Adrenal gland (tissue), 5 donors: ENCODE measurements around the gene RBM11.

Experiments used
- POLR2A ChIP-seq, 2 donors: fragments of 450-650 bp; IDR thresholded peaks; one replicate each; pipeline ENCODE4 v1.6.1; 2017; ENCODE audit warnings: antibody characterized with exemption in 2 of 2, mild to moderate bottlenecking in 2 of 2, moderate library complexity in 1 of 2
- TF ChIP-seq, protein P1 (sequence below), 6 experiments: fragments of 450-650 bp in 4 of 6; fragments of 200-600 bp in 2 of 6; sonication (generic) in 1 of 6; IDR thresholded peaks; 1 replicate in 5 of 6; 2 replicates in 1 of 6; pipeline versions ENCODE4 v1.5.1 to v1.8.0; 2016 to 2021; ENCODE audit warnings: antibody characterized with exemption in 6 of 6, mild to moderate bottlenecking in 2 of 6, moderate library complexity in 1 of 6
- donor health status: DM: no; HTN: no; CAD: no.

- no peak for TF ChIP-seq POLR2A (IDR thresholded peaks at IDR 0.05)
- TF ChIP-seq, protein P1, sequence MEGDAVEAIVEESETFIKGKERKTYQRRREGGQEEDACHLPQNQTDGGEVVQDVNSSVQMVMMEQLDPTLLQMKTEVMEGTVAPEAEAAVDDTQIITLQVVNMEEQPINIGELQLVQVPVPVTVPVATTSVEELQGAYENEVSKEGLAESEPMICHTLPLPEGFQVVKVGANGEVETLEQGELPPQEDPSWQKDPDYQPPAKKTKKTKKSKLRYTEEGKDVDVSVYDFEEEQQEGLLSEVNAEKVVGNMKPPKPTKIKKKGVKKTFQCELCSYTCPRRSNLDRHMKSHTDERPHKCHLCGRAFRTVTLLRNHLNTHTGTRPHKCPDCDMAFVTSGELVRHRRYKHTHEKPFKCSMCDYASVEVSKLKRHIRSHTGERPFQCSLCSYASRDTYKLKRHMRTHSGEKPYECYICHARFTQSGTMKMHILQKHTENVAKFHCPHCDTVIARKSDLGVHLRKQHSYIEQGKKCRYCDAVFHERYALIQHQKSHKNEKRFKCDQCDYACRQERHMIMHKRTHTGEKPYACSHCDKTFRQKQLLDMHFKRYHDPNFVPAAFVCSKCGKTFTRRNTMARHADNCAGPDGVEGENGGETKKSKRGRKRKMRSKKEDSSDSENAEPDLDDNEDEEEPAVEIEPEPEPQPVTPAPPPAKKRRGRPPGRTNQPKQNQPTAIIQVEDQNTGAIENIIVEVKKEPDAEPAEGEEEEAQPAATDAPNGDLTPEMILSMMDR (IDR thresholded peaks at IDR 0.05): no peak
These were observed 9.7 kb upstream of the RBM11 start for GRCh38 chr21:14206222-14206621.
